ENCODE results near the gene HBZ.
"Not testable (repeated sequence)": the region's sequence is repeated elsewhere in the genome, so short reads cannot be mapped to it uniquely, and the experiment has no call there.

The HBZ gene

GRCh38 chr16:179211-180092 lies 27.0 kb downstream of the HBZ start:
- no peak for DNase-seq (ENCODE audit: low read depth)

DNA sequence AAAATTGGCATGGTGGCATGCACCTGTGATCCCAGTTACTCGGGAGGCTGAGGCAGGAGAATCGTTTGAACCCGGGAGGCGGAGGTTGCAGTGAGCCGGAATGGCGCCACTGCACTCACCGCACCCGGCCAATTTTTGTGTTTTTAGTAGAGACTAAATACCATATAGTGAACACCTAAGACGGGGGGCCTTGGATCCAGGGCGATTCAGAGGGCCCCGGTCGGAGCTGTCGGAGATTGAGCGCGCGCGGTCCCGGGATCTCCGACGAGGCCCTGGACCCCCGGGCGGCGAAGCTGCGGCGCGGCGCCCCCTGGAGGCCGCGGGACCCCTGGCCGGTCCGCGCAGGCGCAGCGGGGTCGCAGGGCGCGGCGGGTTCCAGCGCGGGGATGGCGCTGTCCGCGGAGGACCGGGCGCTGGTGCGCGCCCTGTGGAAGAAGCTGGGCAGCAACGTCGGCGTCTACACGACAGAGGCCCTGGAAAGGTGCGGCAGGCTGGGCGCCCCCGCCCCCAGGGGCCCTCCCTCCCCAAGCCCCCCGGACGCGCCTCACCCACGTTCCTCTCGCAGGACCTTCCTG lies 27.7 kb downstream of the HBZ start, which contains the start of gene HBQ1:
HBQ1 (plus strand) TSS at position 359 of the 575 bp plus-strand sequence; CDS start at position 387, 28 bp downstream.
- DNase-seq (ENCODE audit: low read depth): no peak

GRCh38 chr16:180681-181564 lies 28.5 kb downstream of the HBZ start:
- DNase-seq (ENCODE audit: low read depth): no peak

- no peak for DNase-seq (ENCODE audit: low read depth)
Observed at GRCh38 chr16:181565-182021, 29.1 kb downstream of the HBZ start.

DNA sequence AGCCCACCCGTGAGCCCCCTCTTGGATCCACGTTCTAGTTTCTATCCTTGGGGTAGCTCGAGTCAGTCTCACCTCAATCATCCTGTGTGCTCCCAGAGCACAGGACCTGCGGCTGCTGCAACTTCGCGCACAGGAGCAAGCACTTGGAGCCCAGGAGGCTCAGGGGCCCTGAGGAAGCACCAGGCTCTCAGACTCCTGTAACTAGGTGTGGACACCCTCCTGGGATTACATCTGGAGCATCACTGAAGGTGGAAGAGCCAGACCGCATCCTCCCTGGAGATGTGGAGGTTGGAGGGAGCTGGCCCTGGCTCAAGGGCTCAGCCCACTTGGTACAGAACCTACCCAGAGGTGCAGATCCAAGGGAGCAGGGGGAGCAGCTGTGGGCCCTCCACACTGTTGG lies 30.6 kb downstream of the HBZ start:
- DNase-seq (ENCODE audit: low read depth): no peak

DNA sequence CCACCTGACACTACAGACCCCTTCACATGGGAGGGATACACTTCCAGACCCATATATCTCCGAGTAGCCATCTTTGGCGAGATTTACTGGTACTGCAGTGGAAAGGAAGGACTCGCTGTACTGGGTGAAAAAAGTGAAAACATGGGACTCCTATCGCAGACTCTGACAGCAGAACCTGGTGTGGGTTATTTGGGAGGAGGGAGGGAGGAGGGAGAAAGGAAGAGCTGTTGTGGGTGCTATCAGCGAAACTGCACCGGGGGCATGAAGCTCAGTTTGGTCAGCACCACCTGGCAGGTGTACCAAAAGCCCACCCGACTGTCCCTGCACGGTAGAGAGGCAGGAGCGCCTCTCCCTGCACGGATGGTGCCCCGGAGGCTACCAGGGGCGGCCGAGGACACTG lies 32.8 kb downstream of the HBZ start:
- no peak for DNase-seq (ENCODE audit: low read depth)

DNA sequence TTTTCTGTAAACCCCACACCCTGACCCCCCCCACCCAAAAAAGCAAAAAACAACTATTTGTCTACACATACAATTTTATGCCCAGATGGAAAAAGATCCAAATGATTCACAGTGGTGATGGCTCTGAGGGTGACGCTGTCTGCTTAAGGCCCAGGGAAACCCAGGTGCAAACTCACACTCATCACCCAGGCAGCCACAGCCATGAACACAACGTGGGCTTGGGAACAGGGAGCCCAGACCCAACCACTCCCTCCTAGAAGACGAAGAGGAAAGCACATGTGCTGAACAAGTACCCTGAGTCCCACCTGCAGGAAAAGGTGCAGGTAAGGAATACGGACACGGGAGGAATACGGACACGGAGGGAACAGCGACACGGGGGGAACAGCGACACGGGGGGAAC lies 33.2 kb downstream of the HBZ start:
- DNase-seq (ENCODE audit: low read depth): no peak

GRCh38 chr16:187330-187729 lies 34.9 kb downstream of the HBZ start:
- no peak for DNase-seq (ENCODE audit: low read depth)

- DNase-seq (ENCODE audit: low read depth): no peak
Observed at GRCh38 chr16:188674-189073, 36.2 kb downstream of the HBZ start.

DNA sequence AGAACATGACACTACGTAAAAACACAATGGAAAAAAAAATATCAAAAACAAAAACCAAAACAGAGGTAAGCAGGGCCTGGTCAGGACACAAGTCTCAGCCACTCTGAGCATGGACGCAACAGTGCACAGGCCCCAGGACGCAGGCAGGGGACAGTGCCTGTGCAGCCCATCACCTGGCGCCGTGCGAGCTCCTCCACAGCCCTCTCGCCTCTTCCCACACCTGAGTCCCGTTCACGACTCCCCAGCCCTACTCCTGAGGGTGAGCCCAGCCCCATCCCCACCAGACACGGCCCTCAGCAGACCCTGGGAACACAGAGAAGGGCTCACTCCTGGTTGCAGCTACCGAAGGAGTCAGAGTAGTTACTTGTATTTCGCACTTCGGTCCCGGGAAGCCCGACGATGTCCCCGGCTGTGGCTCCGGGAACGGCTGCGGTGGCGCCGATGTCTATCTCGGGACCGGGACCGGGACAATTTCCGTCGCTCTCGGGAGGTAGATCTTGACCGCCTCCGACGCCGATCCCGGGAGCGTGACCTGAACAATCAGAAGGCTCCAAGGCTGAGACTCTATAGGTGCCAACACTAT lies 37.3 kb downstream of the HBZ start:
- no peak for DNase-seq (ENCODE audit: low read depth)

- no peak for DNase-seq (ENCODE audit: low read depth)
Observed at GRCh38 chr16:191831-192230, 39.4 kb downstream of the HBZ start.

GRCh38 chr16:192686-193085 lies 40.2 kb downstream of the HBZ start:
- DNase-seq (ENCODE audit: low read depth): no peak

DNA sequence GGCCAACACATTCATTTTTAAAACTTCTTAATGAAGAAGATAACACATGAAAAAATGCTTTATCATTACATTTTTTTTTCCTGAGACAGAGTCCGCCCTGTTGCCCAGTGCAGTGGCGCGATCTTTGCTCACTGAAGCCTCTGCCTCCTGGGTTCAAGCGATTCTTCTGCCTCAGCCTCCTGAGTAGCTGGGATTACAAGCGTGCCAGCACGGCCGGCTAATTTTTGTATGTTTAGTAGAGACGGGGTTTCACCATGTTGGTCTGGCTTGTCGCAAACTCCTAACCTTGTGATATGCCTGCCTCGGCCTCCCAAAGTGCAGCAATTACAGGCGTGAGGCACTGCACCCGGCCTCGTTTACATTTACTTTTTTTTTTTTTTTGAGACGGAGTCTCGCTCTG lies 41.0 kb downstream of the HBZ start:
- DNase-seq (ENCODE audit: low read depth): no peak

DNA sequence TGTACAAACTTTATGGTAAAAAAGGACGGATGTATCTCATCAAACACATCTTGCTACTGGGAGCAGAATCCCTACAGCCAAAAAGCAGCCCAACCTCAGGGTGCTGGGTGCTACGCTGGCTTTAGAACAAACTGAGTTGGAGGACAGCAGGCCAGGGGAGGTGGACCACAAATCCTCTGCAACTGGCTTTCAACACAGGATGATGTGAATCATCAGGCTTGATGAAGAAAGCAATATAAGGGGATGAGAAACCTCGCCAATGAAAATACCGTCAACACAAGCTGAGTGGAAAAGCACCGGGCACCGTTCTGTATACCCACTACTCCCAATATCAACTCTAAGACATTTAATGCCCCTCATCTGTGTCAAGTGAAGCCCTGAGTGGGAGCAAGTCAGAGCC lies 42.1 kb downstream of the HBZ start:
- no peak for DNase-seq (ENCODE audit: low read depth)

GRCh38 chr16:200388-200787 lies 47.9 kb downstream of the HBZ start:
- DNase-seq (ENCODE audit: low read depth): peak; percentile 55

- DNase-seq (ENCODE audit: low read depth): no peak
Observed at GRCh38 chr16:203246-203645, 50.8 kb downstream of the HBZ start.

DNA sequence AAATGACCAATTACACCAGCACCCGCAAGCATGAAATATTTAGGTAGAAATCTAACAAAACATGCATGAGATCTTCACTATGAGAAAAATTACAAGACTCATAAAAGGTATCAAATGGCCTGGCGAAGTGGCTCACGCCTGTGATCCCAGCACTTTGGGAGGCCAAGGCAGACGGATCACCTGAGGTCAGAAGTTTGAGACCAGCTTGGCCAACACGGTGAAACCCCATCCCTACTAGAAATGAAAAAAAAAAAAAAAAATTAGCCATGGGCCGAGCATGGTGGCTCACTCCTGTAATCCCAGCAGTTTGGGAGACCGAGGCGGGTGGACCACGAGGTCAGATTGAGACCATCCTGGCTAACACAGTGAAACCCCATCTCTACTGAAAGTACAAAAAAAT lies 51.6 kb downstream of the HBZ start:
- DNase-seq (ENCODE audit: low read depth): not testable (repeated sequence)
